Activated naive CD4-positive, alpha-beta T cell treated with anti-CD3 and anti-CD28 coated beads, Interleukin-2, amount 10 ng/mL, durations not matched to agents 7 days and 5 days (primary cell): Measurements from ENCODE around the gene SSBP1.

Experiments
- CTCF ChIA-PET: fragments of 350-600 bp; sonication (Branson Sonifier 250); formaldehyde crosslinking; loops from one replicate; lab custom pipeline; 2021; ENCODE audit warnings: antibody characterized with exemption; lab: Charles Lee
- DNase-seq: peaks from one replicate; pipeline ENCODE4 v3.0.0-alpha.2; 2020
- H3K27ac Mint-ChIP-seq: one replicate; pipeline ENCODE4 v1.8.0; 2021; ENCODE audit warnings: mild to moderate bottlenecking, moderate library complexity, mixed read lengths
- H3K27me3 Mint-ChIP-seq: one replicate; pipeline ENCODE4 v1.8.0; 2021; ENCODE audit warnings: mild to moderate bottlenecking, mixed read lengths
- H3K36me3 Mint-ChIP-seq: one replicate; pipeline ENCODE4 v1.8.0; 2021; ENCODE audit warnings: mixed read lengths
- H3K4me1 Mint-ChIP-seq: one replicate; pipeline ENCODE4 v1.8.0; 2021; ENCODE audit warnings: mixed read lengths
- H3K4me3 Mint-ChIP-seq: one replicate; pipeline ENCODE4 v1.8.0; 2021; ENCODE audit warnings: mild to moderate bottlenecking, moderate library complexity, mixed read lengths
- H3K9me3 Mint-ChIP-seq: one replicate; pipeline ENCODE4 v1.8.0; 2021; ENCODE audit warnings: mixed read lengths

The SSBP1 gene

DNA sequence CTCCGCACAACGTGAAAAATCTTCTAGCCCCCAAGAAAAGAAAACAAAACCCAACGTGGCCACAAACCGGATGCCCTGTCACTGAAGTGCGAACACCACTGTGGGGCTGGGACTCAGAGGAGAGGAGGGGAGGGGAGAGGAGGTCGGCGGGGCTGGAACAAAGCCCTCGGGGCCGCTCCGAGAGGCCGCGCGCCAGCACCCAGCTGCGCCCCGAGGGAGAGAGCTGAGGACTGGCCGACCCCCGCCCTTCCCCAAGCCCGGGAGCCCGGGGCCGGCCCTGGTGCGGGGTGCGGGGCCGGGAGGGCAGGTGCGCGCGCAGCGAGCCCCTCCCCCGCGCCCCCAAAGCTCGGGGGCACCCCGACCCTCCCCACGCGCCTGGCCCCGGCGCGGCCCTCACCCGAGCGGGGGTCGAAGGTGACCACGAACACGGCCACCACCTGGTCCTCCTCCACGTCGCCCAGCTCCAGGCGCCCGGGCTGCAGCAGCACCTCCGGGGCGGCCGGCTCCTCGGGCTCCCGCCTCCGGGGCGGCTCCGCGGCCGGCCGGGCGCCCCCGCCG, 36.6 kb upstream of the SSBP1 start:
- Mint-ChIP-seq H3K4me1 (peaks cover 31% of the 10 kb centered on the region), H3K4me3 (peak overlapping the region; percentile 76), H3K36me3 (peaks cover 6% of the 10 kb centered on the region), H3K27me3 (peaks cover 17% of the 10 kb centered on the region), H3K9me3 (no peaks in the 10 kb centered on the region), H3K27ac (peak overlapping the region; percentile 73)
- peak; percentile 85 for DNase-seq
- CTCF ChIA-PET, result interaction anchor here (1.6 to 3.7 kb wide), 3 partner anchors 34 to 47 kb away, joined by 3 to 17 read pairs (median 15); partner anchors contain the start of gene SSBP1

DNA sequence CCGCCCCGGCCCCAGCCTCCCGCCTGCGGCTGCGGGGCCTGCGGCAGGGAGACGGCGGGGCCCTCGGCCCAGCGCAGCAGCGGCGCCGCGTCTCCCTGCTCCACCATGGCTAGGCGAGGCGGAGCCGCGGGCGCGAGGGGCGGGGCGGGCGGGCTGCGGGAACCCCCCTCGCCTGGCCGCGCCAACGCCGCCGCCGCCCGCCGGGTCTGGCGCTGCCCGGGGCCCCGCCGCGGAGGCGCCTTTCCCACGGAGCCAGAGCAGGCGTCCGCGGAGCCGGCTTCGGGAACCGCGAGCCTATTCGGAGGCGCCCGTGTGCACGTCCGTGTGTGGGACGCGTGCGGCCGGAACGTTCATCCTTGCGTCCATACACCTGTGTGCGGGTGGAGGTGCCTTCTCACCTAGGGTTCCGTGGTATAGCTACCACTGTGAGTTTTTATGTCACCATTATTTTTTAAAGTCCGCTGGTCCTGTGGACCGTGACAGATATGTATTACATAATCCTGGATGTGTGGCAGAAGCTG, 36.1 kb upstream of the SSBP1 start, which contains the start of gene DENND11:
DENND11 (minus strand) TSS at position 120 of the 521 bp plus-strand sequence; CDS start at position 107, 13 bp downstream.
- Mint-ChIP-seq H3K27ac (peak within 1 kb of the TSS; percentile 77), H3K36me3 (peaks cover 5% of the 10 kb centered on the region), H3K4me1 (peaks cover 31% of the 10 kb centered on the region), H3K9me3 (no peaks in the 10 kb centered on the region), H3K4me3 (peak within 1 kb of the TSS; percentile 76), H3K27me3 (peaks cover 21% of the 10 kb centered on the region)
- CTCF ChIA-PET, result interaction anchor here (0.7 to 3.7 kb wide), 4 partner anchors 34 to 47 kb away, joined by 3 to 17 read pairs (median 9); partner anchors contain the start of gene SSBP1
- DNase-seq, result peak; percentile 58

- Mint-ChIP-seq H3K36me3 (peaks cover 5% of the 10 kb centered on the region), H3K4me3 (no peak overlapping the region), H3K4me1 (peaks cover 31% of the 10 kb centered on the region), H3K27ac (no peak overlapping the region), H3K27me3 (peaks cover 21% of the 10 kb centered on the region), H3K9me3 (no peaks in the 10 kb centered on the region)
- CTCF ChIA-PET, result interaction anchor here (0.7 to 3.7 kb wide), 4 partner anchors 34 to 655 kb away, joined by 3 to 17 read pairs (median 9); partner anchors contain the start of gene SSBP1
- DNase-seq, result no peak
Observed at GRCh38 chr7:141702892-141703291, 35.3 kb upstream of the SSBP1 start.

GRCh38 chr7:141704112-141704511, 34.0 kb upstream of the SSBP1 start:
- H3K27me3 Mint-ChIP-seq, result peaks cover 21% of the 10 kb centered on the region
- CTCF ChIA-PET, result no interaction called here
- no peak overlapping the region for H3K27ac Mint-ChIP-seq
- no peak overlapping the region for H3K4me3 Mint-ChIP-seq
- peaks cover 5% of the 10 kb centered on the region for H3K36me3 Mint-ChIP-seq
- H3K9me3 Mint-ChIP-seq, result no peaks in the 10 kb centered on the region
- no peak for DNase-seq
- H3K4me1 Mint-ChIP-seq, result peaks cover 22% of the 10 kb centered on the region

DNA sequence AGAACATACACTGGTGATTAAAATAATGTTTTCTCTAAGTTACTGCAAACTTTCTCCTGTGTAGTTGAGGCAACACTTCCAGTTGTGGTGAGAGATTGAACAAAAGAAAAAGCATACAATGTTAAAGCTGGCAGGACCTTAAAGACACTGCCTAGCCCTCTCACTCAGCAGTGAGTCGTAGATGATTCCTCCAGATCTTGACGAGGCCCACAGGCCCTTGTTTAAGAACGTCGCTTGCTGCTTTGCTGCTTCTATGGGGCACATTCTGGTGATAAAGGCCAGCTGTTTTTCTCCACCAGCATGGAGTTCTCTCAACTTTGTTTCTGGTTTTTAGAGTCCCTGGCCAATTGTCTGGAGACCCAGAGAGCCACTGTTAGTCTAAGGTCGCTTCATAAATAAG, 33.4 kb upstream of the SSBP1 start:
- no peak for DNase-seq
- CTCF ChIA-PET, result no interaction called here
- H3K4me3 Mint-ChIP-seq, result no peak overlapping the region
- H3K36me3 Mint-ChIP-seq, result peaks cover 5% of the 10 kb centered on the region
- peaks cover 21% of the 10 kb centered on the region for H3K27me3 Mint-ChIP-seq
- no peaks in the 10 kb centered on the region for H3K9me3 Mint-ChIP-seq
- peaks cover 18% of the 10 kb centered on the region for H3K4me1 Mint-ChIP-seq
- H3K27ac Mint-ChIP-seq, result no peak overlapping the region

- Mint-ChIP-seq H3K27me3 (peaks cover 21% of the 10 kb centered on the region), H3K27ac (no peak overlapping the region), H3K4me3 (no peak overlapping the region), H3K36me3 (no peaks in the 10 kb centered on the region), H3K9me3 (no peaks in the 10 kb centered on the region), H3K4me1 (peaks cover 10% of the 10 kb centered on the region)
- CTCF ChIA-PET, result no interaction called here
- DNase-seq, result no peak
Observed at GRCh38 chr7:141706239-141707064, 31.7 kb upstream of the SSBP1 start.

DNA sequence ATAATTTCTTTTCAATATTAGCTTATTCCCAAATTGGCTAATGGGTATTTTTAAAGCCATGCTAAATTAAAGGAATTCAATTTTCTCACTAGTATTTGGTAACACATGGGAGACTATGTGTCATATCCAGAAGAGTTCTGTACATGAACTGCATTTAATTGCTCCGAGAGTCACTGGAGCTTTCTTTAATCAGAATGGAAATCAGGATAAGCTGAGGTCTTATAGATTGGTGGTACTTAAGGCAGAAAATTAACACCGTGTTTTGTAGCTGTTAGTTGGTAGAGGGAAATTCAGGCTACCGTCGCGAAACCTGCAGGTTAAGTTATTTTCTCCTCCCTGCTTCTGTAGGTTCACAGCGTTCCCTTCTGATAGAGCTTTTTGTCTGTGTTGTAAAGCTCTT, 29.8 kb upstream of the SSBP1 start, which contains the start of gene WEE2:
WEE2 (plus strand) TSS at position 3 of the 400 bp plus-strand sequence. CDS start 406 bp downstream, outside the sequence.
- no peak for DNase-seq
- CTCF ChIA-PET, result interaction anchor here (1.1 to 2.0 kb wide), 3 partner anchors 30 to 58 kb away, joined by 3 to 8 read pairs (median 4); no protein-coding TSS in a partner anchor
- Mint-ChIP-seq H3K4me1 (peaks cover 14% of the 10 kb centered on the region), H3K4me3 (no peak within 1 kb of the TSS), H3K9me3 (no peaks in the 10 kb centered on the region), H3K36me3 (no peaks in the 10 kb centered on the region), H3K27ac (no peak within 1 kb of the TSS), H3K27me3 (peaks cover 19% of the 10 kb centered on the region)

DNA sequence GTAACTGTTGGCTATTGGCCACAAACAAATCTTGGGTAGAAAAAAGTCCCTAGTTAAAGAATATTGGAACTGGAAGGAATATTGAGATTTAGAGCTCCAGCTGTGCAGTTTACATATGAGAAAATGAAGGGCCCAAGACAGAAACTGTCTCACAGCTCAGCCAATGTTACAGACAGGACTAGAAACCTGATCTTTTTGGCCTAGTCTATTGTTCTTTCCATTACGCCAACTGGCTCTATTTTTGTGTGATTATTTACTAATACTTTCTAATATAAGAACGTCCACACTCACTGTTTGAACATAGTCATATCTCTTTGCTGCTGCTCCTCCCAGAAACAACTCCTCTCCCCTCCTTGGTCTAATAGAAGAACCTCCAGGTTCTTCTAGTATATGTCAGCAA, 28.8 kb upstream of the SSBP1 start:
- no peak for DNase-seq
- CTCF ChIA-PET, result interaction anchor here (1.1 to 2.0 kb wide), 4 partner anchors 28 to 59 kb away, joined by 3 to 8 read pairs (median 4); partner anchors contain the start of gene SSBP1
- H3K27me3 Mint-ChIP-seq, result peaks cover 15% of the 10 kb centered on the region
- H3K27ac Mint-ChIP-seq, result no peak overlapping the region
- H3K36me3 Mint-ChIP-seq, result no peaks in the 10 kb centered on the region
- no peak overlapping the region for H3K4me3 Mint-ChIP-seq
- H3K9me3 Mint-ChIP-seq, result no peaks in the 10 kb centered on the region
- peaks cover 14% of the 10 kb centered on the region for H3K4me1 Mint-ChIP-seq

GRCh38 chr7:141709749-141710148, 28.4 kb upstream of the SSBP1 start:
- no peak for DNase-seq
- H3K4me3 Mint-ChIP-seq, result no peak overlapping the region
- H3K27me3 Mint-ChIP-seq, result peaks cover 11% of the 10 kb centered on the region
- CTCF ChIA-PET, result interaction anchor here (1.8 to 2.0 kb wide), 3 partner anchors 28 to 60 kb away, joined by 4 to 8 read pairs (median 5); partner anchors contain the start of gene SSBP1
- no peaks in the 10 kb centered on the region for H3K36me3 Mint-ChIP-seq
- H3K27ac Mint-ChIP-seq, result no peak overlapping the region
- H3K4me1 Mint-ChIP-seq, result peaks cover 14% of the 10 kb centered on the region
- no peaks in the 10 kb centered on the region for H3K9me3 Mint-ChIP-seq

DNA sequence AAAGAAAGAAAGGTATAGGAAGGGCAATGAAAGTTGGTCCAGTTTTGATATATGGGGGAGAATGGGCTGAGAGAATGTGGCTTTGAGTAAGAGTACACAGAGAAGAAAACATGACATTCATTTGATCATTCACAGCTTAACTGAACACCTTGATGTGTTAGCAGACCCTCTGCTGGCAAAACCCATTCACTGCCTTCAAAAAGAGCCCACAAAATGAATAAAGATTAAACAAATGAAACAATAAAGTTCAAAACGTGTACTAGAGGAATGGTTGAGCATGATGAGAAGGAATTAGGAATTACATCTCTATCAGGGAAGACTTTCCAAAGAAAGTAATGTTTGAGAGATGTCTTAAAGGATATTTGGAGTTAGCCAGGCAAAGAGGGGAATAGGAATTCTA, 27.9 kb upstream of the SSBP1 start:
- H3K27ac Mint-ChIP-seq, result no peak overlapping the region
- no peak for DNase-seq
- CTCF ChIA-PET, result interaction anchor here (1.8 to 2.0 kb wide), 2 partner anchors 28 to 56 kb away, joined by 5 to 8 read pairs; partner anchors contain the start of gene SSBP1

DNA sequence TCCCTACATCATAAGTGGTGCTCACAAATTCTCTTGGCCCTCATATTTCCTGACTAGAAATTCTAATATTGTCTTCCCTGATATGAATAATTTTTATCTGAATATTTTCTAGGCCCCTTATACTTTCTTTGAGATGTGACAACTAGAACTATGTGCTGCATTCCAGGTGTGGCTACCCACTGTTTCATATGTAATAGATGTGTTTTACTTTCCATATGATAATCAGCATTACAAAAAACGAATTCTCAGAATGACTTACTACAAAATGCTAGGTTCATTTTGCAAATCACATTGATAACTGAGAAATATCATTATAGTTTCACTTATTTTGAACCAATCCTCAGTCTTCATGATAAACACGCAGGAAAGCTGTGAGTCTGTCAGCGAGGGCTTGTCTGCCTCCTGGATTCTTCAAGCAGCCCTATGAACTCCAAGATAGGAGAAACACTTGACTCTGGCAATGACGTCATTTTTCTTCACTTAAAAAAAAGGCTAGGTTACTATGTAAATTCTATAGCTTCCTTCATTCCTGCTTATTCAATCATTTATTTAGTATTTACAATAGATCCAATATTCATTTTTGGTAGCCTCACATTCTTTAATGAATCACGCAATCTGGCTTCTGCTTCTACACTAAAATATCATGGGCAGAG, 25.4 kb upstream of the SSBP1 start:
- no peak overlapping the region for H3K27ac Mint-ChIP-seq
- no peaks in the 10 kb centered on the region for H3K27me3 Mint-ChIP-seq
- no peak overlapping the region for H3K4me3 Mint-ChIP-seq
- peaks cover 14% of the 10 kb centered on the region for H3K4me1 Mint-ChIP-seq
- CTCF ChIA-PET, result interaction anchor here (1.2 kb wide), 1 partner anchor 25 kb away, joined by 3 read pairs; the partner anchor contains the start of gene SSBP1
- no peaks in the 10 kb centered on the region for H3K36me3 Mint-ChIP-seq
- no peak for DNase-seq
- H3K9me3 Mint-ChIP-seq, result no peaks in the 10 kb centered on the region

More for the DNA sequence above, 27.9 kb upstream of the SSBP1 start:
- no peaks in the 10 kb centered on the region for H3K36me3 Mint-ChIP-seq
- H3K9me3 Mint-ChIP-seq, result no peaks in the 10 kb centered on the region
- no peak overlapping the region for H3K4me3 Mint-ChIP-seq
- H3K4me1 Mint-ChIP-seq, result peaks cover 14% of the 10 kb centered on the region
- H3K27me3 Mint-ChIP-seq, result peaks cover 9% of the 10 kb centered on the region

DNA sequence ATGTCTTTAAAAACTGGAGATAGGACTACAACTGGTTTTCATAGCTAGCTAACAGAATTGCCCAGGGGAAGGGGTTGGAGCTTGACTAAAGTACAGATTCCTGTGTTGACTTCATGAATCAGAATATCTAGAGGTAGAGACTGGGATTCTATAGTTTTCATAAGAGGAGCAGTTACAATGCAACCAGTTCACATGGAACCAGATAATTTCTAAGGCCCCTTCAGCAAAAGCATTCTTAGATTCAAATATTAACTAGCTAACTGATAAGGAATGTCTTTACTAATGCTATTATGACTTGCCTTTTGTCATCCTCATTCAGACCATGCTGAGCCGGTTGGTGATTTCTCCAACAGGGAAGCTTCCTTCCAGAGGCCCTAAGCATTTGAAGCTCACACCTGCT, 24.3 kb upstream of the SSBP1 start:
- no peak for DNase-seq
- H3K27me3 Mint-ChIP-seq, result no peaks in the 10 kb centered on the region
- no peak overlapping the region for H3K4me3 Mint-ChIP-seq
- no peaks in the 10 kb centered on the region for H3K9me3 Mint-ChIP-seq
- H3K4me1 Mint-ChIP-seq, result peaks cover 14% of the 10 kb centered on the region
- H3K36me3 Mint-ChIP-seq, result no peaks in the 10 kb centered on the region
- H3K27ac Mint-ChIP-seq, result no peak overlapping the region
- CTCF ChIA-PET, result no interaction called here

- Mint-ChIP-seq H3K27ac (no peak overlapping the region), H3K36me3 (no peaks in the 10 kb centered on the region), H3K9me3 (no peaks in the 10 kb centered on the region), H3K4me1 (peaks cover 14% of the 10 kb centered on the region), H3K4me3 (no peak overlapping the region), H3K27me3 (no peaks in the 10 kb centered on the region)
- CTCF ChIA-PET, result no interaction called here
- no peak for DNase-seq
Observed at GRCh38 chr7:141714571-141714970, 23.6 kb upstream of the SSBP1 start.
